Transverse colon (tissue), 4 donors: ENCODE measurements around the gene ZNF248.

Experiments
- EP300 ChIP-seq: sonication (generic); formaldehyde crosslinking; IDR thresholded peaks from one replicate; pipeline ENCODE4 v1.6.1; 2017; ENCODE audit warnings: antibody characterized with exemption, low read depth
- POLR2A ChIP-seq: fragments of 450-650 bp; IDR thresholded peaks from one replicate; pipeline ENCODE4 v1.6.1; 2016; ENCODE audit warnings: antibody characterized with exemption, mild to moderate bottlenecking, moderate library complexity
- POLR2AphosphoS5 ChIP-seq, 3 donors: sonication (generic); formaldehyde crosslinking; IDR thresholded peaks; one replicate each; pipeline ENCODE4 v1.6.1; 2016; ENCODE audit warnings: antibody characterized with exemption in 3 of 3
- TF ChIP-seq, protein P1 (sequence below), 5 experiments: fragments of 200-600 bp in 3 of 5; fragments of 450-650 bp in 2 of 5; sonication (generic) in 3 of 5; IDR thresholded peaks; 1 replicate in 2 of 5; 2 replicates in 3 of 5; pipeline ENCODE4 v1.5.1; 2016 to 2017; ENCODE audit warnings: antibody characterized with exemption in 5 of 5, inconsistent platforms in 3 of 5, mild to moderate bottlenecking in 2 of 5, moderate library complexity in 1 of 5

DNA sequence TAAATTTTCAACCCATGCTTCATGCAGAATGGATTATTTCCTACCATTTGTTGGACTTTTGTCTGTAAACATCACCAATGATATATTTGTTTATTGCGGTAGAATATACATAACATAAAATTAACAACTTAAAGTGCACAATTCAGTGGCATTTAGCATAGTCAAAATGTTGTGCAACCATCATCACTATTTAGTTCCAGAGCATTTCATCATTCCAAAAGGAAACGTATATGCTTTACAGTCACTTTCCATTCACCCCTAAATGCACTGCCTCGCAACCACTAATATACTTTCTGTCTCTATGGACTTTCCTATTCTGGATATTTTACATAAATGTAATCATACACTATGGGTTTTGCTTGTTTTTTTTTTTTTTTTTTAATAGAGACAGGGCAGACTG is 11.4 kb upstream of the ZNF248 start:
- TF ChIP-seq POLR2AphosphoS5 (IDR thresholded peaks at IDR 0.05) = no peak
- TF ChIP-seq, protein P1, sequence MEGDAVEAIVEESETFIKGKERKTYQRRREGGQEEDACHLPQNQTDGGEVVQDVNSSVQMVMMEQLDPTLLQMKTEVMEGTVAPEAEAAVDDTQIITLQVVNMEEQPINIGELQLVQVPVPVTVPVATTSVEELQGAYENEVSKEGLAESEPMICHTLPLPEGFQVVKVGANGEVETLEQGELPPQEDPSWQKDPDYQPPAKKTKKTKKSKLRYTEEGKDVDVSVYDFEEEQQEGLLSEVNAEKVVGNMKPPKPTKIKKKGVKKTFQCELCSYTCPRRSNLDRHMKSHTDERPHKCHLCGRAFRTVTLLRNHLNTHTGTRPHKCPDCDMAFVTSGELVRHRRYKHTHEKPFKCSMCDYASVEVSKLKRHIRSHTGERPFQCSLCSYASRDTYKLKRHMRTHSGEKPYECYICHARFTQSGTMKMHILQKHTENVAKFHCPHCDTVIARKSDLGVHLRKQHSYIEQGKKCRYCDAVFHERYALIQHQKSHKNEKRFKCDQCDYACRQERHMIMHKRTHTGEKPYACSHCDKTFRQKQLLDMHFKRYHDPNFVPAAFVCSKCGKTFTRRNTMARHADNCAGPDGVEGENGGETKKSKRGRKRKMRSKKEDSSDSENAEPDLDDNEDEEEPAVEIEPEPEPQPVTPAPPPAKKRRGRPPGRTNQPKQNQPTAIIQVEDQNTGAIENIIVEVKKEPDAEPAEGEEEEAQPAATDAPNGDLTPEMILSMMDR (IDR thresholded peaks at IDR 0.05) = no peak
- no peak for TF ChIP-seq EP300
- TF ChIP-seq POLR2A = no peak
